NCI-H146 treated with DMSO at 0.1 percent for 48 hours (cell line): ENCODE data around the gene RRP9.
"Not testable (repeated sequence)": the region's sequence is repeated elsewhere in the genome, so short reads cannot be mapped to it uniquely, and the experiment has no call there.

Experiments used
- DNase-seq: peaks from one replicate; lab custom pipeline; 2025; ENCODE audit not compliant: unreplicated experiment; lab: John Stamatoyannopoulos, UW

Gene RRP9, protein sequence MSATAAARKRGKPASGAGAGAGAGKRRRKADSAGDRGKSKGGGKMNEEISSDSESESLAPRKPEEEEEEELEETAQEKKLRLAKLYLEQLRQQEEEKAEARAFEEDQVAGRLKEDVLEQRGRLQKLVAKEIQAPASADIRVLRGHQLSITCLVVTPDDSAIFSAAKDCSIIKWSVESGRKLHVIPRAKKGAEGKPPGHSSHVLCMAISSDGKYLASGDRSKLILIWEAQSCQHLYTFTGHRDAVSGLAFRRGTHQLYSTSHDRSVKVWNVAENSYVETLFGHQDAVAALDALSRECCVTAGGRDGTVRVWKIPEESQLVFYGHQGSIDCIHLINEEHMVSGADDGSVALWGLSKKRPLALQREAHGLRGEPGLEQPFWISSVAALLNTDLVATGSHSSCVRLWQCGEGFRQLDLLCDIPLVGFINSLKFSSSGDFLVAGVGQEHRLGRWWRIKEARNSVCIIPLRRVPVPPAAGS

DNA sequence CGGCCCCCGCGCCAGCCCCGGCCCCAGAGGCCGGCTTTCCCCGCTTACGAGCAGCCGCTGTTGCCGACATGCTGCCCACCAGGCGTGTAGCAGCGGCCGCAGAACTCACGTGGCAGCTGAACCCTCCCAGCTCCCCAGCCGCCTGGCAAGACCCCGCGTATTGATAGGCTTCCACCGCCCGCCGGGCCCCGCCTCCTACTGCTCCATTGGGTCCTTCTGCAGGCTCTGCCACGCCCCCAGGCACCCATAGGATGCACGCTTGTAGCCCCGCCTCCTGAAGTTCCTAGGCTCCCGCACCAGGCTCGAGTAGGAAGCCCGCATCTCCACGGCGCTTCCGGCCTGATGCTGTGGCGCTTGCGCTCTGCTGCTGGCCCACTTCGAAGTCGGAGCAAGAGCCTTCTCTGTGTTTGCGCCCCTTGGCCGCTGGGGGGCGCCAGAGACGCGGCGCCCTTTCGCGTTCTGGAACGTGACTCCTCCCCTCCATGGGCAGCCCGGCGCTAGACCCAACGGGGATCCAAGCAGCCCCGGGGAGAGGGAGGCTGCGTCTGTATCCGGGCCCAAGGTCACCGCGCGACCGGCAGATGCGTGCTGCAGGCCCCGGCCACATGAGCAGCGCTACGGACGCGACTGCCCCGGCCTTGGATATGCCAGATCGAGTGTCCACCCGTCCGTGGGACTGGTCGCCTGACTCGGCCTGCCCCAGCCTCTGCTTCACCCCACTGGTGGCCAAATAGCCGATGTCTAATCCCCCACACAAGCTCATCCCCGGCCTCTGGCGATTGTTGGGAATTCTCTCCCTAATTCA, at the start of gene RRP9, which contains the start of gene PARP3:
Gene RRP9, minus strand, starts transcription at position 107 of the 805 bp plus-strand sequence. Its CDS starts 37 bp downstream, at position 70.
Gene PARP3, plus strand, starts transcription at position 566 of the 805 bp plus-strand sequence. CDS start 993 bp downstream, outside the sequence.
- peak; percentile 92 for DNase-seq

DNA sequence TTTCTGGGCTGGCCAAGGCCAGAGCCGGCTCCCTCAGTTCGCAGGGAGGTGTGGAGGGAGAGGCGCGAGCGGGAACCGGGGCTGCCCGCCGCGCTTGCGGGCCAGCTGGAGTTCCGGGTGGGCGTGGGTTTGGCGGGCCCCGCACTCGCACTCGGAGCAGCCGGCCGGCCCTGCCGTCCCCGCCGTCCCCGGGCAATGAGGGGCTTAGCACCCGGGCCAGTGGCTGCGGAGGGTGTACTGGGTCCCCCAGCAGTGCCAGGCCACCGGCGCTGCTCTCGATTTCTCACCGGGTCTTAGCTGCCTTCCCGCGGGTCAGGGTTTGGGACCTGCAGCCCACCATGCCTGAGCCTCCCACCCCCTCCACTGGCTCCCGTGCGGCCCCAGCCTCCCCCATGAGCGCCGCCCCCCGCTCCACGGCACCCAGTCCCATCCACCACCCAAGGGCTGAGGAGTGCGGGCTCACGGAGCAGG, 48.8 kb upstream of the RRP9 start:
- DNase-seq, result not testable (repeated sequence)

DNA sequence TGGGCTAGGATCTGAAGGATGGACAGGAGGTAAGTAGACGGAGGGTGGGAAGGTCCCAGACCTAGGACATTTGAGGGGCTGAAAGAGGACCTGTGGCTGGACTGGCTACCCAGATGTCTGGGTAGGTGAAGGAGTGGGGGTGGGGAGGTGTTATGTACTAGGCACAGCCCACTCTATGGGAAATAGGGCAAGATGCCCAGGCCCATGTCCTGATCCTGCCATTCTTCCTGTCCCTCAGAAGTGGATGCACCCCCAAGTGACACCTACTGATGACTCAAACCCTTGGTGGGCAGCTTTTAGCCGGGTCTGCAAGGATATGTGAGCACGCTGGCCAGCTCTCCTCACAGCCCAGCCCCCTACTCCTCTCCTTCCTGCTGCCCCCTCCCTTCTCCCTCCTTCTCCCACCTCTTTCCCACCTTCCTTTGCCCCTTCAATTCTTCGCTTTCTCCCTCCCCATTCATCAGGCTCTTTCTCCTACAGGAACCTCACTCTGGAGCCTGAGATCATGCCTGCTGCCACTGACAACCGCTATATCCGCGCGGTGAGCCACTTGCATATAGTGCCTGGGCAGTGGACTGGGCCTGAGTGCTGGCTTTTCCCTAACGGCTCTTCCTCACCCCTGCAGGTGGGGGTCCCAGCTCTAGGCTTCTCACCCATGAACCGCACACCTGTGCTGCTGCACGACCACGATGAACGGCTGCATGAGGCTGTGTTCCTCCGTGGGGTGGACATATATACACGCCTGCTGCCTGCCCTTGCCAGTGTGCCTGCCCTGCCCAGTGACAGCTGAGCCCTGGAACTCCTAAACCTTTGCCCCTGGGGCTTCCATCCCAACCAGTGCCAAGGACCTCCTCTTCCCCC, 46.8 kb upstream of the RRP9 start:
- DNase-seq, result no peak

DNA sequence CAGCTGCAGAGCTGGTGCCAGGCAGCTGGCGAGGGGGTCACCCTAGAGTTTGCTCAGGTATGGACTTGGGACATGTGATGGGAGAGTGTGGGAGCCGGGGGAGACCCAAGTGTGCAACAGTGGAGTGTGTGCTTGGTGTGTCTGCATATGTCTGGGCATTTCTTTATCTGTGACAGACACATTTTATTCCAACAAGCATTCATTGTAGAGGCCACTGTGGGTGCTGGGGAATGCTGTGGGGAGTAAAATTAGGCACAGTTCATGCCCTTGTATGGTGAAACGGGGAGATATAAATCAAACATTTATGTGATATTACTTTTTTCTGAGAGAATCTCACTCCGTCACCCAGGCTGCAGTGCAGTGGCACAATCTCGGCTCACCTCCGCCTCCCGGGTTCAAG, 45.9 kb upstream of the RRP9 start:
- DNase-seq, result no peak

DNA sequence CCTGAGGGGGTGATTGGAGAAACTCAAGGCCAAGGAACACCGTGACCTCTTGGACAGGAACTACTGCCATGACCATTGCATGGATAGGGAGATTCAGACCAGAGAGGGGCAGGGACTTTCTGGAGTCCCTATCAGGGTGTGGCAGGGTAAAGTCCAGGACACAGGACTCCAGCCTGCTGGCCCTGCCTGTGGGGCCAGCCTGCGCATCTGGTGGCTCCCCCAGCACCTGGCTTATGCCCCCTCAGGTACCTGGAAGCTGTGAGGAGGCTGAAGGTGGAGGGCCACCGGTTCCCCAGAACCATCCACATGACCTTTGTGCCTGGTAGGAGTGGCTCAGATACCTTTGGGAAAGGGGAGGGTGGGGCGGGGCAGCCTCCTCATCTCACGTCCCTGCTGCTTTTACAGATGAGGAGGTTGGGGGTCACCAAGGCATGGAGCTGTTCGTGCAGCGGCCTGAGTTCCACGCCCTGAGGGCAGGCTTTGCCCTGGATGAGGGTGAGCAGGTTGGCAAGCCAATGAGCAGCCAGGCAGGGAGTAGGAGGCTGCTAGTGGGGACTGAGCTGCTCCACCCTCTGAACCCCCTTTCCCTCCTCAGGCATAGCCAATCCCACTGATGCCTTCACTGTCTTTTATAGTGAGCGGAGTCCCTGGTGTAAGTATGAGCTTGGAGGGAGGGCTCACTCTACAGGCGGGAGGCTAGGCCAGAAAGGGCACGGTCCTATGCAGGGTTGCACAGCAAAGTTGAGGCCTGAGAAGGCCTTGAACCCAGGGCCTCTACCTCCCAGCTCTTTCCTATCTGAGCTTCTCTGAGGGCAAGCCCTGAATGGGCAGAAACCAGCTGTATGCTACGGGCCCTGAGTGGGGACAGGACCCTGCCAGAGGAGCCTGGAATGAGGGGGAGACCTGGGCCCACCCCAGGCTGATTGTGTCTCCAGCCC, 44.6 kb upstream of the RRP9 start:
- DNase-seq, result no peak

DNA sequence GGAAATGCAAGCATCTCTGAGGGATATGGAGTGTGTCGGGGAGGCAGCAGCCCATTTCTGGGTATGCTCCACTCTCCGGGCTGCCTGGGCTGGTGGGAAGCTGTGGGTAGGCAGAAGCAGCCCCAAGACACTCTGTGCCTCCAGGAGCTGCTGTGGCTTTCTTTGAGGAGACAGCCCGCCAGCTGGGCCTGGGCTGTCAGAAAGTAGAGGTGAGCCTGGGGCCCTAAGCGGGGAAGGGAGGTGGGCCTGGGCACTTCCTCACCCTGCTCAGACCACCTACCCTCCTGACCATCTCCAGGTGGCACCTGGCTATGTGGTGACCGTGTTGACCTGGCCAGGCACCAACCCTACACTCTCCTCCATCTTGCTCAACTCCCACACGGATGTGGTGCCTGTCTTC, 43.4 kb upstream of the RRP9 start:
- no peak for DNase-seq

DNA sequence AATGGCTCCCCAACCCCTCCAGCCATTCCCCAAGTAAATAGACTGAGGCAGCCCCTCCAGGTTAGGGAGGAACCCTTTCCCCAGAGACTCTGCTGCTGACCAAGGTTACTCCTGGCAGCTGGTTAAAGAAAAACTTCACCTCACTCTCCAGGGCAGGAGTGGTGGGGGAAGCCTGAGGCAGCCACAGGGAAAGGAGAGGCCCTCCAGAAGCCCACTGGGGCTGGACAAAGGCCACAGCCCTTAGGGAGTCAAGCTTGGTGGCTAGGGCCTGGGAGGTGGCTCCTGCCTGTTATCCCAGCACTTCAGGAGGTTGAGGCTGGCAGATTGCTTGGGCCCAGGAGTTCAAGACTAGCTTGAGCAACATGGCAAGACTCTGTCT, 42.6 kb upstream of the RRP9 start:
- DNase-seq, result no peak

DNA sequence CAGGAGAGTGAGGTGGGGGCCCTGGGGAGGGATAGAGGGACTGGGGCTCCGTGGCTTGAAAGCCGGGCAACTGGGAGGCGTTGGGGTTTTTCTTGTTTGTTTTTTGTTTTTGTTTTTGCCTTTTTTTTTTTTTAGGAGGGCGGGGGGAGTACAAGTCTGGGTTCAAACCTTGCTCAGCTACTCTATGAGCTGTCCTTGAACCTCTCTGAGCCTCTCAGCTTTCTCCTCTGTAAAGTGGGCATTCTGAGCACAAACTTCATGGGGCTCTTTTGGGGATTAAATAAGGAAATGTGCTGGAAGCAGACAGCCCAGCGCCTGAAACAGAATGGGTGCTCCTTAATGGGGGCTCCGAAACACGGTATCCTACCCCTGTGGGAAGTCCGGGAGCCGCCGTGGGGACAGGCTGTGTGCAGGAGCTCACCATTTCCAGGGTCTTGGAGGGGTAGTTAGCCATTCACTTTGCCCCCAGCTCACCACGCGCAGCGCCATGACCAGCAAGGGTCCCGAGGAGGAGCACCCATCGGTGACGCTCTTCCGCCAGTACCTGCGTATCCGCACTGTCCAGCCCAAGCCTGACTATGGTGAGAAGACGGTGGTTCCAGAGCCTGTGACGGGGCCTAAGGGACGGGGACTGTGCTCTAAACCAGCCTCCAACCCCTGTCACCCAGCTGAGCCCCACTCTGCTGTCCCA, 42.0 kb upstream of the RRP9 start:
- no peak for DNase-seq

DNA sequence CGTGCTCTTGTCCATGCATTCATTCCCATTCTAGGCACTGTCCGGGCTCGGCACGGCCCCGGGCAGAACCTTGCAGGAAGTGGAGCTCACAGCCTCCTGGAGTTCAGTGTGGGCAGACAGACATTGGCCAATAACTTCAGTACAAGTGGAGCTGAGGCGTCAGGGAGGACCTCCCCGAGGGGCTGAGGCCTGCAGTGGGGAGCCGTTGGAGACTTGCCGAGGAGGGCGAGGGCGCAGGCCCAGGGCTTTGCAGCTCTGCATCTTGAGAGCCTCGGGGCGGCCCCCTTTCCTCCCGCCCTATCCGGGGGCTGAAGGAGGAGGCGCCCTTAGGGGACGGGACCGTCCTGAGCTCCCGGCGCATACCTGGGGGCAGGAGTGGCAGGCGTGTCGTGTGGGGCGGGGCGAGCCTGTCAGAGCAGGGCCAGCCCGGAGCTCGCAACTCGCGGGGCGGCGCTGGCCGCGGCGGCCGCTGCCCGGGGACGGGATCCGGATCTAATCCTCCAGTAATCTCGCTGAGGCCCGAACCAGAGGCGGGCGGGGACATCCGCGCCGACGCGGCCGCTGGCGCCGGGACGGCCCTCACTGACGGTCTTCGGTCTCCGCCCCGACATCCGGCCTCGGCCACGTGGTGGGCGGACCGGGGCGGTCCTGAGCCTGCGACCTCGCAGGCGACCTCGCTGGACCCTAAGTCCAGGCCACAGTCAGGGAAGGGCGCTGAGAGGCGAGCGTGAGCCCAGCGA, 41.3 kb upstream of the RRP9 start, which contains the start of gene ACY1:
Gene ACY1, plus strand, starts transcription at position 698 of the 740 bp plus-strand sequence. CDS start 530 bp downstream, outside the sequence.
- DNase-seq, result no peak

DNA sequence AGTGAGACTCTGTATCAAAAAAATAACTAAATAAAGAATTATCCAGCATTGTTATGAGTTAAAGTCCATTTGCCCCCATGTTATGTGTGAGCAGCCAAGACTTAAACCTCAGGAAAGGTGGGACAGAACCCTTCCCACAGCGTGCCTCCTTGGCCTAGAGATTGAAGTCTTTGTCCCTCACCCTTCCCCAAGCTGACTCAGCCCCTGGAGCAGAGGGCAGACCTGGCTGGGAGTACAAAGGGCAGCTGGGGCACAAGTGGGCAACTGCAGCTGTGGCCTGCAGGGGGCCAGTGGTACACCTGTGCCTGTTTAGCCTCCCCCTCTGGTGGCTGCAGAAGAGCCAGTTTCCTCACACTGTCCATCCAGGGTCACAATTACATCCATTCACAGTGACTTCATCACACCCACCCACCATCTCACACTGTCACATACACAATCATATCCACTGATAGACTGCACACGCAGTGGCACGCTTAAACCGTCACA, 40.7 kb upstream of the RRP9 start:
- peak; percentile 36 for DNase-seq

DNA sequence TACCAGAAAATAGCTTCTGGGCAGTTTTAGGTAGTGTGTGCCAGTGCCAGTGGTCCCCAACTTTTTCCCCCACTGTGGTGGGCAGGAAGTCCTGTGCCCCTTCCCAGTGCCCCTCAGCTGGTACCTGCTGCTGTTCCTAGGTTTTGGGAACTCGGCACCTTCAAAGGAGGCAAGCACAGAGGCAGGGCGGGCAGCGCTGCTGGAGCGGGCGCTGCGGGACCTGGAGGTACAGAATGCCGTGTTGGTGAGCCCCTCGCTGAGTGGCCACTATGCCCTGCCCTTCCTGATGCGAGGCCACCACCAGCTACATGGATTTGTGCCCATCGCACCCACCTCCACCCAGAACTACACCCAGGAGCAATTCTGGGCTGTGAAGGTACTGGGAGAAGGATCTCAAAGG, 38.5 kb upstream of the RRP9 start:
- DNase-seq, result no peak

DNA sequence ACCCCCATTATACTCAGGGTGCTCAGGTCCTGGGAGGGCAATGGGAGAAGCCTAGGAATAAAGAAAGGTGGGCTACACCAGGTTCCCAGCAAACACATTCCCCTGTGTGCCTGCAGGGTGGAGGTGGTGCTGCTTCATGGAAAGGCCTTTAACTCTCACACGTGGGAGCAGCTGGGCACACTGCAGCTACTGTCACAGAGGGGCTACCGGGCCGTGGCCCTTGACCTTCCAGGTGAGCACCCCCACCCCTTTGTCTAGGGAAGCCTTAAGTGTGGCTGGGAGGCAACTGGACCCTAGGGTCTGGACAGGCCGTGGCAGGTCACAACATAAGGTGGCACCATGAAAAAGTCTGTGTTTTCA, 36.4 kb upstream of the RRP9 start:
- DNase-seq, result no peak

DNA sequence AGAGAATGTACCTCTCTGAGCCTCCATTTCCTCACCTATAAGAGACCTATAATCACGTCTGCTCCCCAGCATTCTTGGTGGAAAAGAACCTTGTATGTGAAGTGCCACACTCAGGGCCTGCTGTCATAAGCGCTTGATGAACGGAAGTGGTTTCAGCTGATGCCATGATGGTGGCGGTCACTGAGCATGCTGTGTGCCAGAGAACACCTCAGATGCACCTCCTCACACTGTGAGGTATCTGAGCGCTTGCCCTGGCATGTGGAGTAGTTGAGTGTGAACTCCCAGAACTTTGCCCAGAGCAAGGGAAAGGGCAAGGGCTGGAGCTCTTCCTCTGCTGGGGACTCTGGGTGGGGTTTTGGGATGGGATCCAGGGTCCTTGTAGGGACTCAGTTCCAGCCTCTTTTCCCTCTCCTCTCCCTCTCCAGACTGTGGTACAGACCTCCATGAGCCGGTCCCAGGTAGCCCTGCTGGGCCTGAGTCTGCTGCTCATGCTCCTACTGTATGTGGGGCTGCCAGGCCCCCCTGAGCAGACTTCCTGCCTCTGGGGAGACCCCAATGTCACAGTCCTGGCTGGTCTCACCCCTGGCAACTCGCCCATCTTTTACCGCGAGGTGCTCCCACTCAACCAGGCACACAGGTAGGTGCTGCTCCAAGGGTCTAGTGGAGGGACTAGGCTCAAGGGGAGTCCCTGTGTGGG, 35.9 kb upstream of the RRP9 start:
- DNase-seq, result no peak

DNA sequence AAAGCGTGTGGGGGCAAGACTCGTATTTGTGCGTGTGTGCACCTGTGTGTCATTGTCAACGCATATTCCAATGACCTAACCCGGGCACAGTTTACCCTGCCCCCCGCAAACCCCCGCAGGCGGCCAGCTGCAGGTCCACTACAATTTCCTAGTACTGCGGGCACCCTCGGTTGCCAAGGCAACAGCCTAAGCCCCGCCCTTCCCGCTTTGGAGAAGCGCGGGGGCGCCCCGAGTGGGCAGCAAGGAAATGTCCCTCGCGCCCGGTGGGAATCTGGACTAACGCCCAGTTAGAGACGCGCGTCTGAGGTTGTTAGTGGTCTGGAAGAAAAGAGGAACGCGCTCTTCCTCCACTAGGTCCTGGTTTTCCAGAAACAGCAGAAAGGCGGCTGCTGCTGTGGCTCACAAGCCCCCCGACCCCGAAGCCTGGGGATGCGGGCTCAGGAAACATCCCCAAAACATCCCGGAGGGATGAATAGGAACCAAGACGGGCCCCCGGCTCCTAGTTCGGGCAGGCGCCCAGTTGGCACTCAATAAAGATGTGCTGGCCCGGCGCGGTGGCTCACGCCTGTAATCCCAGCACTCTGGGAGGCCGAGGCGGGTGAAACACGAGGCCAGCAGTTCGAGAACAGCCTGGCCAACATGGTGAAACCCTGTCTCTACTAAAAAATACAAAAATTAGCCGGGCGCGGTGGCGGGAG, 34.3 kb upstream of the RRP9 start:
- DNase-seq, result peak; percentile 18

DNA sequence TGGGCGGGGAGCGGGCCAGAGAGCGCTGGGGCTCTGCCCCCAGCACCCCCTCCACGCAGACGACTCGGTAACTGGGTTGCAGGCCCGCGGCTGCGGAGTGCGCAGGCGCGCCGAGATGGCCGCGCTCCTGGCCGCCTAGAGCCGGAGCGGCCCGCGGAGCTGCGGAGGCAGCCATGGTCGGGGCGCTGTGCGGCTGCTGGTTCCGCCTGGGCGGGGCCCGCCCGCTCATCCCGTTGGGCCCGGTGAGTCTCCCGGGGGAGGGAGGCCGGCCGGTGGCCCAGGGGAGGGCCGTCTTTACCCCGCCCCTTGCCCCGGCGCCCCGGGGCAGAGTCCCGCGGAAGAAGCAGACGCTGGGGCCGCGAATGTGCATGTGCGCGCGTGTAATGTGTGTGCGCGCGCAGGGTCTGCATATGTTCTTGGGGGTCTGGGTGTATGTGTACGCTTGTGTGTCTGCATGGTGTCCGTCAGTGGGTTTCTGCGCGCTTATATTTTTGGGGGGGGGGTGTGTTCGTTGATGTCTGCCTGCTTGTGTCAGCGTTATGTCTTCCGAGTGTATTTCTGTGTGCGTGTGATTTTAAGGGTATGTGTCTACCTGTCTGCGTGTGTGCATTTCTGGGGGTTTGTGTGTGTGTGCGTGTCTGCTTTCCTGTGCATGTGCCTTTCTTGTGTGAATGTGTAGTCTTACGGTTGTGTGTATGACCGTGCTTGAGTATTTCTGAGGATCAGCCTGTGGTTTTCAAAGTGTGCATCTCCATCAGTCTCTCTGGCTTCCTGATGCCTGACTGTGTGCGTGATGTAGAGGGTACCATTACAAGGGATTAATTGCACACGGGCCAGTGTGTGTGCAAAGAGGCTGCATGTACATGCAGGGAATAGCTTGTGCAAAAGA, 33.5 kb upstream of the RRP9 start, which contains the start of gene ABHD14A:
Gene ABHD14A, plus strand, starts transcription at position 102 of the 889 bp plus-strand sequence. Its CDS starts 72 bp downstream, at position 174.
- no peak for DNase-seq
